Midbrain (tissue), 1 donor: ENCODE results near the gene MORN1.
A peak's percentile ranks its signal among the peaks of the same experiment; 100 is the strongest.
"Not testable (repeated sequence)": the region's sequence is repeated elsewhere in the genome, so short reads cannot be mapped to it uniquely, and the experiment has no call there.

Experiments
- DNase-seq: peaks from one replicate; lab custom pipeline; 2025; lab: John Stamatoyannopoulos, UW

Gene MORN1

GRCh38 chr1:2391041-2391930, at the start of gene MORN1, which contains the start of gene RER1:
TSS of gene MORN1 (minus strand) at chr1:2391554. CDS start at chr1:2391533, 21 bp downstream.
TSS of gene RER1 (plus strand) at chr1:2391841. CDS start at chr1:2395791, 3,950 bp downstream.
- peak; percentile 99 for DNase-seq

DNA sequence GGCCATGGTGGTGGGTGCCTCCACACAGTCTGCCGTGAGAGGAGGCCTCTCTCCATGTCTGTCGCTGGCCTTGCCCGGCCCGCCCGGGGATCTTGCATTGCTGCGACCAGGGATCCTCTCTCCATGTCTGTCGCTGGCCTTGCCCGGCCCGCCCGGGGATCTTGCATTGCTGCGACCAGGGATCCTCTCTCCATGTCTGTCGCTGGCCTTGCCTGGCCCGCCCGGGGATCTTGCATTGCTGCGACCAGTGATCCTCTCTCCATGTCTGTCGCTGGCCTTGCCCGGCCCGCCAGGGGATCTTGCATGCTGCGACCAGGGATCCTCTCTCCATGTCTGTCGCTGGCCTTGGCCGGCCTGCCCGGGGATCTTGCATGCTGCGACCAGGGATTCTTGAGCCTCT, 49.0 kb upstream of the MORN1 start:
- DNase-seq: not testable (repeated sequence)

GRCh38 chr1:2439369-2439768, 48.0 kb upstream of the MORN1 start:
- no peak for DNase-seq

DNA sequence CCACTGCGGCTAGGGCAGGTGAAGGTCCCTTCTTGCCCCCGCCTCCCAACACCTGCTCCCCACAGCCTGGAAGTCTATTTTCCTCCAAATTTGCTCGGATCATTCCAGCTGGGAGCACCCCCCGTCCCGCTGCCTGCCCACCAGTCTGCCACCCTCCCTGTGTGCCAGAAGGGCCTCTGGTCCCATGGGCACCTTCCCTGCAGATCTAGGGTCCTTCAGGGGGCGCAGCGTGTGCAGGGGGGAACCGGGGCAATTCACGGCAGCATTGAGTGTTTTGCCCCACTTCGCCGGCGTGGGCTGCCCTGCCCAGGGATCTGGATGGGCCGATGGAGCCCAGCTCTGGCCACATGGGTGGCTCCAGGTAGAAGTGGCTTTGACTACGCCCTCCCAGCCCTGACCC, 47.3 kb upstream of the MORN1 start:
- no peak for DNase-seq

DNA sequence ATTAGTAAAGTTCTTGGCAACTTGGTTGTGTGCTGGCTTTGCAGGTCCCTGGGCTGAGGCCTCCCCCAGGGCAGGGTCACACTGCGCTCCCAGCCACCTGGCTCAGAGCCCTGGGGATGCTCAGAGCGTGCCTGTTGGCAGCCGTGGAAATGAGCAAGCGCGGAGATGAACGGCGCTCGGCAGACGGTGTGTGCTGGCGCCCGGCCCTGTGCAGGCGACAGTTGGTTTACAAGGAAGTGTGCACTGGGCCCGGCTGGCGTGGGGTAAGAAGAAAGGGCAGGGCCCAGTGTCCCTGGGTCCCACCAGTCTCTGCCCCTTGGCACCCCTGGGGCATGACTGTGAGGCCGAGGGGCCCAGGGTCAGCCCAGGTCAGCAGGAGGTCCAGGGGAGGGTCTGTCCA, 46.7 kb upstream of the MORN1 start:
- DNase-seq: no peak

- DNase-seq: no peak
These were observed 46.3 kb upstream of the MORN1 start for GRCh38 chr1:2437617-2438016.

DNA sequence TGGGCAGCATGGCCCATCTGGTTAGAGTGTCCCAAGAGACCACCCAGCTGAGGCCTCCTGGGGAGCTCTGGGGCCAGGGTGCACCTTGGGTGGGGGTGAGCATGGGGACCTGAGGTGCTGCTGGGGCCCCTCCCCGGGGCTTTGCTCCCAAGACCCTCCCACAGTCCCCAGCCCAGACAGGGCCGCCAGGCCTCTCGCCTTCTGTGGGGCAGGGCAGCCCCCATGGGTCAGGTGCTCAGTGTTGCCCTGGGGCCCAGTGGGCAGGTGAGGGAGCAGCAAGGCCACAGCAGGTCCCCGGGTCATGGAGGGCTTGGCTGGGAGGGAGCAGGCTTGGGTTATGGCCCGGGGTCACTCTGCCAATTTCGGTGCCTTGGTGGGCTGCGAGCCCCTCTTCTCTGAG, 45.5 kb upstream of the MORN1 start:
- no peak for DNase-seq

DNA sequence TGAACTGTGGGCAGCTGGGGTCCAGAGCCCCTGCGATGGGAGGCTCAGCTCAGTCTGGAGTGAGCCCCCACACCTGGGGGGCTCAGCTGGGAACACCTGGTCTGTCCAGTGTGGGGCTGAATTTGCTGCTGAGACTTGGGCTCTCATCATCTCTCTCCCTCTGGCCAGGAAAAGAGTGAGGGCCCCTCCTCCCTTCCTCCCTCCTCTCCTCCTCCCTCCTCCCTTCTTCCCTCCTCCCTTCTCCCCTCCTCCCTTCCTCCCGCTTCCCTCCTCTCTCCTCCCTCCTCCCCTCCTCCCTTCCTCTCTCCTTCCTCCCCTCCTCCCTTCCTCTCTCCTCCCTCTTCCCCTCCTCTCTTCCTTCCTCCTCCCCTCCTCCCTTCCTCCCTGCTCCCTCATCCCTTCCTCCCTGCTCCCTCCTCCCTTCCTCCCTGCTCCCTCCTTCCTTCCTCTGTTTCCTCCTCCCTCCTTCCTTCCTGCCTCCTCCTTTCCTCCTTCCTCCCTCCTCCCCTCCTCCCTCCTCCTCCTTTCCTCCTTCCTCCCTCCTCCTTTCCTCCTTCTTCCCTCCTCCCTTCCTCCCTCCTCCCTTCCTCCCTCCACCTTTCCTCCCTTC, 44.5 kb upstream of the MORN1 start:
- no peak for DNase-seq

GRCh38 chr1:2435091-2435490, 43.7 kb upstream of the MORN1 start:
- DNase-seq: no peak

DNA sequence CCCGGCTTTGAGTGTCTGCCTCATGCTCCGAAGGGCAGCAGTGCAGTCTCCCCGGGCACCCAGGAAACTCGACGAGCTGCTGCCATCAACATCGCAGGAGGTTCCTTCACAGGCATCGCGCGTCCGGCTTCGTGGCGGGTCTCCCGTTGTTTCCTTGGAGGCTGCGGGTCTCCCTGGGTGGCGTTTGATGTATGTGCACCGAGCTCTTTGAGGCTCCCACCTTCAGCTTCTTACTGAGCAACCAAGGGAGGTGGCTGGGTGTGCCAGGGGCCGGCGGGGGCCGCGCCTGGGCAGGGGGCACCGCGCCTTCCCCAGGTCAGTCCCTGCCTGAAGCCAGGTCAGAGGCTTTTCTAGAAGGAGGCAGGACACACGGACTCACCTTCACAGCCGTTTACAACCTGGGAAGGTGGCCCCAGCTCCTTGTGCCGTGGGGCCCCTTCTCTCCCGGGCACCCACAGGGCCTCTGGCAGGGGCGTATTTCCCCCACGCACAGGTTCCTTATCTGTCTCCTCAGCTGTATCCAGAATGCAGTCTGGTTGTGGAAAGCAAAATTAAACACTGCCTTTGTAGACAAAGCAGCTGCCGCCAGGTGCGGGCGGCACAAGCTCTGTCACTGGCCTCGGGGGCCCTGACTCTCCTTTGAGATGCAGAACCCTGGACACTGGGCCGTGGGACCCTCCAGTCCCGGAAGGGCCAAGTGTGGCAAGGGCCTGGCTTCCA, 42.7 kb upstream of the MORN1 start:
- DNase-seq: no peak

DNA sequence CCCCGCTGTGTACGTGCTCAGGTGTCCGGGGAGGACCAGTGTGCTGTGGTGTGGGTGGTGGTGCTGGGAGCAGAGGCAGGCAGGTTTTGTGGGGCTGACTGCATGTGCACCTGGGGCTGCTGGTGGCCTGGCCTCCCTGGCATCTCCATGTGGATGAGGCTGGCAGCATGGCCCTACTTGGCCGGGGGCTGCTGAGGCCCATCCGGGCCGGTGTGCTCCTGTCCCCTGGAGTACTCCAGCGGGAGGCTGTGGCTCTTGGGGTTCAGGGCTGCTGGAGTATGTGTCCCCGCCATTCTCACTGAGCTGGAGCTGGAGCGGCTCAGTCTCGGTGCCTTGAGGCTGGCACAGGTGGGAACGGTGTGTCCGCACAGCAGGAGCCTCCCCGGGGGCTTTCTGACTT, 41.8 kb upstream of the MORN1 start:
- DNase-seq: no peak

GRCh38 chr1:2432441-2432844, 41.1 kb upstream of the MORN1 start:
- DNase-seq: no peak

DNA sequence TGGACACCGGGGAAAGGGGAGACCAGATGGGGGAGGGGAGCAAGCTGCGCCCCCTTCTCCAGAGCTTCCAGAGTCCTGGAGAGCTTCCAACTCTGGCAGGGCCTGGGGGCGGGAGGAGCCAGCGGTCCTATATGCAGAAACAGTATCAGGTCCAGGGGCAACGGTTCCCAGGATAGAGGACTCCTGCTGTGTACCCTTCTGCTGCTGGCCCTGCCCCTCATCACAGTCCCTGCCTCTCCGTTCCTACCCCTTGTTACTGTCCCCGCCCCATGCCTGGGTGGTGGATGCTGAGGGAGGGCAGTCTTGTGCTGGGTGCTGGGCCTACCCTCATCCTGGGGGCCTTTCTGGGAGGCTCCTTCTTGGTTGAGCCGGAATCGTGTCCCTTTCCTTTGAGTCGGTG, 40.2 kb upstream of the MORN1 start:
- no peak for DNase-seq

- DNase-seq: no peak
These were observed 39.7 kb upstream of the MORN1 start for GRCh38 chr1:2431103-2431502.

DNA sequence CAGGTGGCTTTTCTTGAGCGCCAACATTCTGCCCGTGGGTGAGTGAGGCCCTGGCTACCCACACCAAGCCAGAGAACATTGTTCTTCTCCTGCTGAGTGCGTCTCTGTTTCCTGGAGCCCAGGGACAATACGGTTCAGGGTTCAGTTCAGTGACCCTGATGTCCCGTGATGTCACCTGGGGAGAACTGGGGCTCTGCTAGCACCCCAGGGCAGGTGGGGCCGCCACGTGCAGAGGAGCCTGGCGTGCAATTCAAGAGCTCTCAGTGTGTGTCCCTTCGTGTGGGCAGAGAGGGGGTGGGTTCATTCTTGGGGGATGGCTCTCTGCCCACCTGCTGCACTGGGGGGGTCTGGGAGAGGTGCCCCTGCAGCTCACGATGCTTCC, 39.2 kb upstream of the MORN1 start:
- no peak for DNase-seq

DNA sequence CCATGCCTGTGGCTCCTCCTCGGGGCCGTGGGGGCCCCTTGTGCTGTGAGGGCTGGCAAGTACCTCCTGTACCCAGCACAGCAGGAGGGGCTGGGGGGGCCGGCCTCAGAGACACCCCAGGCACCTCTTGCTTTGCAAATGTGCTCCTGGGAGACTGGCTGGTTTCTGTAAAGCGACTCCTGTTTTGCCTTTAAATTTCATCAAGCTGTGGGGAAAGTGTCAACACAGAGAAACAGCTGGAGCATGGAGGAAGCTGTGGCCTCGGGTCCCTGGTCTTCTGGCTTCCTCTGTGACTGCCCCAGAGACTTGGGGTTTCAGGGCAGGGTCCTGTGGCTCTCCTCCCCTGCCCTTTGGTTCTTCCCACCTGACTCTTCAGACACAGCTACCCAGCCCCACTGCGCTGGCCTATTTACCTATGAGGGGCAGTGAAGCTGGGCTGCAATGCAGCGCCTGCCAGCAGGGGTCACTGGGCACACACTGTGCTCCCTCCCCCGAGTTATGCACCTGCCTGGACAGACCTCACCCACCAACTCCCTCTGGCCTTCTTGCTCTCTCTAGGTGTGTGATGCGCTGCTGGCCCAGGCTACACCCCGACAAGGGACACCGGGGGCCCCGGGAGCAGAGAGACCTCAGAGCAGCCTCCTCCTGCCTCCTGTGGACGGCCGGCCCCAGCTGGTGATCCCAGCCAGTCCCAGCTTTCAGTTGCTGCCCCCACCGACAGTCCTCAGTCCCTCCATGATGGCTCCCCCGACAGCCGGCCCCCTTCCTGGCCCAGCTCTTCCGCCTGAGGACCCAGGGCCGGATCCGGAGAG, 38.6 kb upstream of the MORN1 start:
- no peak for DNase-seq

DNA sequence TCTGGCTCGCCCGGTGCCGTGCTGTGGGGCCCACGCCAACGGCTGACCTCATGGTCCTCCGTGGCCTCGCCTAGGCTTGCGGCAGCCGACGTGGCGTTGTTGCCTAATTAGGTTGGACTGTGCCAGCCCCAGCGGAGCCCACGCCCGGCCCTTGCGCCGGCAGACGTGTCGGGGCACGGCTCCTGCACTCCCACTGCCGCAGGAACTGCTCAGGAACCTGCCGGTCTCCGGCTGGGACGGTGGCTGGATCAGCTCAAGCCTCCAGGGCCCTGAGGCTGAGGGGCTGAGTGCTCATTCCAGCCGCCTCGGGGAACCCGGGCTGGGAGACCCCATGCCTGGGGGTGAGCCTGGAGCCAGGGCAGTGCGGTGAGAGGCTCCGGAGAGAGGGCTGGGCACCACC, 37.1 kb upstream of the MORN1 start:
- DNase-seq: no peak

DNA sequence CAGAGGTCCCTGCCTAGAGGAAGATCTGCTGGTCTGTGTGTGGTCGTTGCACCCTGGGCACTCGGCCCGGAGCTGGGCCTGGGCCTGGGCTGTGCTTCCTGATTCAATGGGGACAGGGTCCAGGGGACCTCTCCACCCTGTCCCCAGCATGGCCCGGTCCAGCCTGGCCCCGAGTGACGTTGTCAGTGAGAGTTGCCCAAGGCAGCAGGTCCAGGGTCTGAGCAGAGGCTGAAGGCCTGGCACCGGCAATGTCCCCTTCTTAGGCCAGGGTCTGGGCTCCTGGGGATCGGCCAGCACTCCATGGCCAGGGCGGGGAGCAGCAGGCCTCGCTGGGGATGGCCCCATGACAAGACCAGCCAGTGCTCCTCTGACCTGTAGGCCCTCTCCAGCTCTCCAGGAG, 36.6 kb upstream of the MORN1 start:
- DNase-seq: no peak

- DNase-seq: no peak
These were observed 35.7 kb upstream of the MORN1 start for GRCh38 chr1:2427051-2427450.

DNA sequence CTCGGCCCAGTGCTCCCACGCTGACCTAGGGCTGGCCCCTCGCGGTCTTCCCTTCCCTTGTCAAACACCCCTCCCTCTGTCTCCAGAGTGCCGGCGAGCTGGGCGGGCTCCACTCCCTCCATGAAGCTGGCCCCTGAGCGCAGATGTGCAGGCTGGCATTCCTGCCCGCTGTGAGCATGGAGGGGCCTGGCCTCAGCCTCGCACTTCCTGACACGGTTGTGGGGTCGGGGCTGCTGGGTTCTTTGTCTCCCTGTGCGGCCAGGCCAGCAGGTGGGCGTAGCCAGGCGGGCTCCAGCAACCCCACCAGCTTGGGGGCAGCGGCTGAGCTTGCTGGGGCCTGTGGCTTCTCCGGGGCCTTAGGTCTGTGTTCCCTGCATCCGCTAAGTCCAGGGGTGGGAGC, 35.2 kb upstream of the MORN1 start:
- DNase-seq: no peak

DNA sequence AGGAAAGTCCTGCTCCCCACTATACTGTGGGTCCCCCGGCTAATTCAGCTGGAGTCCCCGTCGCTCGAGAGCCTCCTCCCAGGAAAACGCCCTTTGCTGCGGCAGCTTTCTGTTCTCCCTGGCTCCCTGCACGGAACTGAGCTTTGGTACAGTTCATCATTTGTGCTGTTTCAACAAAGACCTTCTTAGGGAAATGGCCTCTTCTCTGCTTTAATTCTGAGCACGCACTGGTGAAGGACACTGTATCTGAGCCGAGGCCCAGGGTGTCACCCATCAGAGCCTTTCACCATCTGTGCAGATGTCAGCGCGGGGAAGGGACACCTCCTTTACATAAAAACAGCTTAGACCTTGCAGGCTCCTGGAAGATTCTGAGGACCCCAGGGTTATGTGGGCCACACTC, 34.5 kb upstream of the MORN1 start:
- DNase-seq: peak; percentile 46

GRCh38 chr1:2422523-2422922, 31.2 kb upstream of the MORN1 start:
- DNase-seq: no peak
